OCI-LY7 (cell line): Measurements from ENCODE around the gene NFE2L3. TPM values are rescaled to one million over a fixed set of nuclear protein-coding genes. Genes with fewer than 3 reads are reported as not detected.
"Not testable (repeated sequence)": the region's sequence is repeated elsewhere in the genome, so short reads cannot be mapped to it uniquely, and the experiment has no call there.

Experiments used
- BruUV-seq: library from RNA; stranded (reverse); fragments of 400-500 nt; replicated peaks from 2 replicates; lab custom pipeline; 2021; lab: Mats Ljungman, UMichigan
- CTCF ChIA-PET: fragments of 300-600 bp; sonication (Branson Sonifier 250); formaldehyde crosslinking; loops from one replicate; lab custom pipeline; 2022; ENCODE audit warnings: antibody characterized with exemption; ENCODE audit not compliant: unreplicated experiment; lab: Charles Lee
- POLR2A ChIA-PET: fragments of 300-600 bp; sonication (Branson Sonifier 250); formaldehyde crosslinking; loops from one replicate; lab custom pipeline; 2022; ENCODE audit warnings: antibody characterized with exemption; lab: Charles Lee
- DNase-seq: peaks from one replicate; pipeline ENCODE4 v3.0.0-alpha.2; 2015; ENCODE audit warnings: low spot score
- H2AFZ ChIP-seq: fragments of 200-600 bp; sonication (generic), shearing (Covaris generic); 2 replicates; pipeline ENCODE4 v1.6.1; 2014; ENCODE audit warnings: mild to moderate bottlenecking, antibody characterized with exemption, low read length, moderate library complexity
- H3K27ac ChIP-seq: fragments of 200-600 bp; sonication (generic); 2 replicates; pipeline ENCODE4 v1.5.1; 2014; ENCODE audit warnings: mixed run types, low read depth, mild to moderate bottlenecking, moderate library complexity, low read length, inconsistent platforms; ENCODE audit not compliant: poor library complexity, severe bottlenecking
- H3K36me3 ChIP-seq: fragments of 200-600 bp; sonication (generic); 2 replicates; pipeline ENCODE4 v1.6.1; 2014; ENCODE audit warnings: mild to moderate bottlenecking, antibody characterized with exemption, low read length, moderate library complexity, mixed read lengths; ENCODE audit not compliant: insufficient read depth
- H3K4me1 ChIP-seq: fragments of 200-600 bp; sonication (generic); 2 replicates; pipeline ENCODE4 v1.5.1; 2014; ENCODE audit warnings: mild to moderate bottlenecking, low read length; ENCODE audit not compliant: insufficient read depth, poor library complexity, severe bottlenecking
- H3K4me2 ChIP-seq: fragments of 200-600 bp; sonication (generic); 2 replicates; pipeline ENCODE4 v1.6.1; 2014; ENCODE audit warnings: mild to moderate bottlenecking, low read length
- H3K4me3 ChIP-seq: fragments of 200-600 bp; sonication (generic); 2 replicates; pipeline ENCODE4 v1.5.1; 2014; ENCODE audit warnings: mild to moderate bottlenecking, low read depth, low read length; ENCODE audit not compliant: poor library complexity, severe bottlenecking
- H3K79me2 ChIP-seq: fragments of 200-600 bp; sonication (generic); 2 replicates; pipeline ENCODE4 v1.6.1; 2016; ENCODE audit warnings: low read depth, mild to moderate bottlenecking, low read length, moderate library complexity, mixed read lengths; ENCODE audit not compliant: insufficient read depth
- H3K9me2 ChIP-seq: fragments of 200-600 bp; sonication (generic); 2 replicates; pipeline ENCODE4 v1.6.1; 2016; ENCODE audit warnings: mild to moderate bottlenecking, low read length, mixed read lengths; ENCODE audit not compliant: insufficient read depth
- H3K9me3 ChIP-seq: fragments of 200-600 bp; sonication (generic); 2 replicates; pipeline ENCODE4 v1.6.1; 2014; ENCODE audit warnings: mild to moderate bottlenecking, mixed run types, low read length, mixed read lengths
- H4K20me1 ChIP-seq: fragments of 200-600 bp; sonication (generic); 2 replicates; pipeline ENCODE4 v1.6.1; 2014; ENCODE audit warnings: mild to moderate bottlenecking, antibody characterized with exemption, low read length, moderate library complexity, mixed read lengths; ENCODE audit not compliant: insufficient read depth
- EZH2phosphoT487 ChIP-seq: fragments of 200-600 bp; sonication (generic); IDR thresholded peaks from 2 replicates; pipeline ENCODE4 v1.6.1; 2018; ENCODE audit warnings: low read depth, borderline replicate concordance, mild to moderate bottlenecking, mixed run types, antibody characterized with exemption, low read length, moderate library complexity, mixed read lengths
- intact Hi-C: fragments of 100-400 bp; cut with micrococcal nuclease; formaldehyde crosslinking; loops from one replicate; pipeline ENCODE4 v1.10.0; 2022; ENCODE audit not compliant: unreplicated experiment
- total RNA-seq, 2 experiments: library from RNA; depleted of rRNA in 1 of 2; stranded (reverse); fragments of >200 nt in 1 of 2; shearing (Covaris generic) in 1 of 2; gene quantifications; 2 replicates each; pipeline ENCODE4 v1.2.3, GENCODE V29; 2014 to 2022
- TF ChIP-seq, protein P1 (sequence below): fragments of 200-600 bp; sonication (generic); conservative IDR thresholded peaks from 2 replicates; pipeline ENCODE4 v1.5.1; 2014; ENCODE audit warnings: mild to moderate bottlenecking, antibody characterized with exemption, low read length, moderate library complexity, mixed read lengths

NFE2L3 gene
- total RNA-seq, 2 experiments from 2014 or later, result 10.7 to 12.3 TPM

DNA sequence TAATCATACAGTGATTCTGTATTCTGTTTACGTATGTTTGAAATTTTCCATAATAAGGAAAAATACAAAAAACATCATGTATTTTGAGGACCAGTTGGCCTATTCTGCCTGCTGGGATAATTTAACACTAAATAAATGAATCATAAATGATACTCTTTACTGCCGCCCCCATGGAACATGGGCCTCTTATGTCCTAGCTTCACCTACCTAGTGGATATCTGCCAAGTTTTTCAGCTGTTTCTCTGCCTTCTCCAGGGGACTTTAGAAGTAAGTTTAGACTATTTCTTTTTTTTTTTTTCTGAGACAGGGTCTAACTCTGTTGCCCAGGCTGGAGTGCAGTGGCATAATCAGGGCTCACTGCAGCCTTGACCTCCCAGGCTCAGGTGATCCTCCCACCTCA, 10.4 kb downstream of the NFE2L3 start:
- Histone ChIP-seq H4K20me1 (peaks cover 6% of the 10 kb centered on the region; the same call in 1 of the 2 replicates), H2AFZ (no peak overlapping the region), H3K27ac (no peak overlapping the region), H3K79me2 (peaks cover 30% of the 10 kb centered on the region), H3K4me2 (no peak overlapping the region), H3K9me3 (no peaks in the 10 kb centered on the region), H3K4me3 (no peak overlapping the region), H3K4me1 (peaks cover 36% of the 10 kb centered on the region), H3K9me2 (no peaks in the 10 kb centered on the region), H3K36me3 (no peaks in the 10 kb centered on the region; the same call in 1 of the 2 replicates)
- POLR2A ChIA-PET, result interaction anchor here (0.6 to 2.2 kb wide), 2 partner anchors 11 to 51 kb away, joined by 3 to 6 read pairs; partner anchors contain the start of gene NFE2L3
- no TSS peak for BruUV-seq
- CTCF ChIA-PET, result no interaction called here
- TF ChIP-seq, protein P1, sequence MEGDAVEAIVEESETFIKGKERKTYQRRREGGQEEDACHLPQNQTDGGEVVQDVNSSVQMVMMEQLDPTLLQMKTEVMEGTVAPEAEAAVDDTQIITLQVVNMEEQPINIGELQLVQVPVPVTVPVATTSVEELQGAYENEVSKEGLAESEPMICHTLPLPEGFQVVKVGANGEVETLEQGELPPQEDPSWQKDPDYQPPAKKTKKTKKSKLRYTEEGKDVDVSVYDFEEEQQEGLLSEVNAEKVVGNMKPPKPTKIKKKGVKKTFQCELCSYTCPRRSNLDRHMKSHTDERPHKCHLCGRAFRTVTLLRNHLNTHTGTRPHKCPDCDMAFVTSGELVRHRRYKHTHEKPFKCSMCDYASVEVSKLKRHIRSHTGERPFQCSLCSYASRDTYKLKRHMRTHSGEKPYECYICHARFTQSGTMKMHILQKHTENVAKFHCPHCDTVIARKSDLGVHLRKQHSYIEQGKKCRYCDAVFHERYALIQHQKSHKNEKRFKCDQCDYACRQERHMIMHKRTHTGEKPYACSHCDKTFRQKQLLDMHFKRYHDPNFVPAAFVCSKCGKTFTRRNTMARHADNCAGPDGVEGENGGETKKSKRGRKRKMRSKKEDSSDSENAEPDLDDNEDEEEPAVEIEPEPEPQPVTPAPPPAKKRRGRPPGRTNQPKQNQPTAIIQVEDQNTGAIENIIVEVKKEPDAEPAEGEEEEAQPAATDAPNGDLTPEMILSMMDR, result no peak
- no peak for TF ChIP-seq EZH2phosphoT487
- DNase-seq, result no peak
- intact Hi-C loops, result no loop called here

DNA sequence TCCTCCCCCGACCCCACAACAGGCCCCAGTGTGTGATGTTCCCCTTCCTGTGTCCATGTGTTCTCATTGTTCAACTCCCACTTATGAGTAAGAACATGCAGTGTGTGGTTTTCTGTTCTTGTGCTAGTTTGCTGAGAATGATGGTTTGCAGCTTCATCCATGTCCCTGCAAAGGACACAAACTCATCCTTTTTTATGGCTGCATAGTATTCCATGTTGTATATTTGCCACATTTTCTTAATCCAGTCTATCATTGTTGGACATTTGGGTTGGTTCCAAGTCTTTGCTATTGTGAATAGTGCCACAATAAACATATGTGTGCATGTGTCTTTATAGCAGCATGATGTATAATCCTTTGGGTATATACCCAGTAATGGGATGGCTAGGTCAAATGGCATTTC, 11.8 kb downstream of the NFE2L3 start:
- CTCF ChIA-PET, H3K27ac ChIP-seq, BruUV-seq, intact Hi-C loops, H3K9me2 ChIP-seq, H3K36me3 ChIP-seq, H4K20me1 ChIP-seq, DNase-seq, H3K4me2 ChIP-seq, POLR2A ChIA-PET, H2AFZ ChIP-seq, H3K9me3 ChIP-seq, H3K4me3 ChIP-seq: not testable (repeated sequence)
- Histone ChIP-seq H3K4me1 (peaks cover 25% of the 10 kb centered on the region), H3K79me2 (peaks cover 23% of the 10 kb centered on the region; the same call in 1 of the 2 replicates)

DNA sequence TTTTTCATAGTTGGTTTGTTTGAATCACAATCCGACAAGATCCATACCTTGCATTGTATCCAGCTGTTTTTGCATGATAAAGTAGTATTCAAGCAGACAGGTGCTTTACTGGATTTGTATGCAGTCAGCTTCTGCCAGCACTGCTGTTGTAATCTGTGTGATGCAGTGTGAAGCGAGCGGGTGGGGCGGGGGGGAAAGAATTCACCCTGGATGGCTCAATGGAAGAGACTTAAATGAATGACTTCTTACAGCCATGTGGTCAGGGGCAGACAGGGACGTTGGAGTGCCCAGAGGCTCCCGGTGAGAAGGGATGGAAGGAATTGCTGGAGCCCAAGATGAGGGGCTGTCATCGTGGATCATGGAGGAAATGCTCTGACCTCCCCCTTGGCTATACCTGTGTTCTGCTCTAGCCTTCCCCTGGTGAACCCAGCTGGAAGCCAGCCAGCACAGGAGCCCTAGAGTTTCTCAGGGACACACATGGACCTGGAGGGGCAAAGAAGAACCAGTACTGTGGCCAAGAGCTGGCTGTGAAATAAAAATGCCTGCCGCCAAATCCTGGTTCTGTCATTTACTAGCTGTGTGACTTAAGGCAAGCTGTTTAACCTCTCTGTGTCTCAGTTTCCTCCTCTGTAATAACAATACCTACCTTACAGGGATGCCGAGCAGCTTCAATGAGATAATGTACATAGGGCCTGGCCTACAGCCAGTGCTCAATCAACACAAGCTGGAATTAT, 14.1 kb downstream of the NFE2L3 start:
- intact Hi-C loops, result no loop called here
- BruUV-seq, result no TSS peak
- Histone ChIP-seq H3K9me3 (no peaks in the 10 kb centered on the region), H3K4me1 (peaks cover 13% of the 10 kb centered on the region), H3K27ac (no peak overlapping the region), H3K4me3 (no peak overlapping the region), H3K9me2 (no peaks in the 10 kb centered on the region), H4K20me1 (no peaks in the 10 kb centered on the region), H3K79me2 (peaks cover 13% of the 10 kb centered on the region; the same call in 1 of the 2 replicates), H3K4me2 (no peak overlapping the region), H2AFZ (no peak overlapping the region), H3K36me3 (peaks cover 12% of the 10 kb centered on the region)
- CTCF ChIA-PET, result no interaction called here
- POLR2A ChIA-PET, result interaction anchor here (0.5 to 2.9 kb wide), 5 partner anchors 9 to 300 kb away, joined by 3 to 22 read pairs (median 6); partner anchors contain the start of gene NFE2L3
- TF ChIP-seq, protein P1, result no peak
- TF ChIP-seq EZH2phosphoT487, result no peak
- DNase-seq, result no peak
